SIG-M5 treated with dmso at 0.1 percent for 504 hours (cell line): ENCODE results near the gene CTNNA1.

Source experiments
- DNase-seq: peaks from one replicate; lab custom pipeline; 2025; ENCODE audit not compliant: unreplicated experiment; lab: John Stamatoyannopoulos, UW

The CTNNA1 gene

DNA sequence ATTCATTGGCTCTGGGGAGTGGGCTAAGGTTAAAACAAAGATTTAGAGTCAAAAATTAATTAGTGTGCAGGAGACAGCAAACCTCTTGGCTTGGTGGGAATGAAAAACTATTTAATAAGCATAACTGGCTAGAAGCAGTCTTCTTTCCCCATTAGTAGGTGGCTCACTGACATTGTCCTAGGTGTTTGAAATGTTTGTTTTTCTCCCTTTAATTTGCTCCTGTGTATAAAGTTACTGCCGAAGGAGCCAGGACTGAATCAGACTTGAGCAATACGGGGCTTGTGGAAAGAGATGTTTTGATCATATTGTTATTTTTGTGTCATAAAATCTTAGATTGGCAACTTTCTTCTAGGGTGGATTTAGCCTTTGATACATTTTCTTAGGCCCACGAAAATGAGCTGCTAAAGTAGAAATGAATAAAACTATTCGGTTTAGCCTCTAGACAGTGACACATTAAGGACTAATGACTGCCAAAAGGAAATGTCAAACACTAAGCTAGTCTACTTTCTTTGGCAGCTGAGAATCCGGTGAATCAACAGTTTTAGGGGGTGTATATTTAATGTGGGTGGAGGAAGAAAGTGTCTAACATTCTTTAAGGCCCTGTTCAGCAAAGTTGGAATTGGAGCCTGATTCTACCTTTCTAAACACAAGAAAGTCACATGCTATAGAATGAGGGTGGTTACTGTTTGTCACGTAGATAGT is 91.7 kb downstream of the CTNNA1 start:
- no peak for DNase-seq

DNA sequence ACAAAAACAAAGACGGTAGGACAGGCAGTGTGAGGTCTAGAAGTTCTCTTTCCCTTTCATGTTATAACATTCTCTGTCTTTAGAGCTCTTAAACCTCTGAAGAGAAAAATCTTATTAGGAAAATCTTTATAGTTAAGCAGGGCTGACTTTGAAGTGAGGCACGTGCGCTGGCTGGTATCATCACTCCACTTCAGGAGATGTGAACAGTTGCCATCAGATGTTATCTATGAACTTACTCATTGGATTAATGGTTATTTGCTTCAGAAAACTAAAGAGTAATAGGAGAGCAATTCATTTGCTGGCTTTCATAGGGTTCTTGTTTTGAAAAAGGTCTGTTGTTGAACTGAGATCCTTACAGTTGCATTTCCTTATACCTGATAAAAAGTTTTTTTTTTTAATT is 96.2 kb downstream of the CTNNA1 start:
- DNase-seq: no peak

DNA sequence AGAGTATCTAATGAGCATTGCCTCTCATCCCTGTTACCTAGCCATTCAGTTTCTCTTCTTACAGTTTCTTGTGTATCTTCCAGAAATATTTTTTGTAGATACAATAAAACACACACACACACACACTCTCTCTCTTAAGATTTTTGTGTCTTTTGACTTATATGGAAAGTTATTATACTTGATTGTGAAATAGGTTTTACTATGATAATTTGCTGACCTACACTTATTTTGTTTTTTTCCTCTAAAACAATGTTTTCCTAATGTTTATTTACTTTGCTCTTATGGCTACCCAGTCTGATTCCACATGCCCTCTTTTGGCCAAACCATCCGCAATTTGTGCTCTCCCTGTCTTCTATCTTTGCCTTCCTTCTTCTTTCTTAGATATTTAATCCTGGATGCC is 96.7 kb downstream of the CTNNA1 start:
- DNase-seq: no peak

DNA sequence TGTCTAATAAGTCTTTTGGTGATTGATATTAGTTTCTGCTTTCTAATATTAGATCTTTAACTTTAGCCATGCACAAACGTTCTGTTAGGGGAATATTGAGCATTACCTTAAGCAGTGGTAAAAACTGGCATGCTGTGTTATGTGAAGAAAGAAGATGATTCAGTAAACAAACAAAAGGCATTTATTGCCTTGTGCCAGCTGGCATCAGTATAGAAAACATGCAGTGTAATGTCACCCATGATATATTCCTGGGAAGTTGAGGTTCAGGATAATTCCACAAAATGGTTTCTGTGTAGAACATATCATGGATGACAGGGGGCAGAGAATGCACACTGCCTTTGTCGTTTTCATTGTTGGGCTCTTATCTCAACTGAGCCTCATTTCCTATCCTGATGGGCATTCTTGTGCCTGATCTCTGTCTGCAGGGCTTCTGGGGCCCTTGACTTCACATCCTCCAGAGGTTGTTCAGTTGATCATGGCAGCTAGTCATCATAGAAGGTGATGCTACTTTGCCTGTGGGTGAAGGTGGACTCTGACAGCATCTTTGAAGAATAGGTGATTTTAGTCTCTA is 97.7 kb downstream of the CTNNA1 start:
- DNase-seq: no peak

DNA sequence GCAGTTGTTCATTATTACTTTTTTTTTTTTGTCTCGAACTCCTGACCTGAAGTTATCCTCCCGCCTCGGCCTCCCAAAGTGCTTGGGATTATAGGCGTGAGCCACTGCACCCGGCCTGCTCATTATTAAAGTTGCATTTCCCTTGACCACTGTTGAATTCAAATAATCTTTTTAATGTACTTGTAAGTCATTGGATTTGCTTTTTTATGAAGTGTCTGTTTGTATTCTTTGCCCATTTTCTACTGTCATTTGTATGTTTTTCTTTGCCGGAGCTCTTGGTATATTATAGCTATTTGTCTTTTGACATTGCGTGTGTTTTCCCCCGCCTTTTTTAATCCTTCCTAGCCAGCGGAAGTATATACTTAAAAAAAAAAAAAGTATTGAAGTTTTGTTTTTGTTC is 99.9 kb downstream of the CTNNA1 start:
- DNase-seq: no peak

DNA sequence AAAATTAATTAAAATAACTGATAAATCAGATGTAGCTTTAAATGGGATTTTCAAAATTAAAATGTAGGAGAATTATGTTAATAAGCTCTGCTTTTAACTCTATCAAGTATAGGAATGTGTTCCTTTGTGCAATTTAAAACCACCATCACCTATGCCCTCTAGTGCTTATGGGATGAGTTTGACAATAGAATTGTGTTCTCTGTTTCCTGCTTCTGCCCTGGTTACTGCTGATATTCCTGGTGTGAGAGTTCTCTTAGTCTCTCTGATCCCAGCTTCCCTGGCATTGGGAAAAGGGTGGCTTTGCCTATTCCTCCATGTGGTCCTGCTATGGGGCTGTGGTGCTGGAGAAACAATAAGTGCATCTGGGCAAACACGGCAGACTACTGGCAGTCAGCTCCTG is 113.8 kb downstream of the CTNNA1 start:
- DNase-seq: no peak

DNA sequence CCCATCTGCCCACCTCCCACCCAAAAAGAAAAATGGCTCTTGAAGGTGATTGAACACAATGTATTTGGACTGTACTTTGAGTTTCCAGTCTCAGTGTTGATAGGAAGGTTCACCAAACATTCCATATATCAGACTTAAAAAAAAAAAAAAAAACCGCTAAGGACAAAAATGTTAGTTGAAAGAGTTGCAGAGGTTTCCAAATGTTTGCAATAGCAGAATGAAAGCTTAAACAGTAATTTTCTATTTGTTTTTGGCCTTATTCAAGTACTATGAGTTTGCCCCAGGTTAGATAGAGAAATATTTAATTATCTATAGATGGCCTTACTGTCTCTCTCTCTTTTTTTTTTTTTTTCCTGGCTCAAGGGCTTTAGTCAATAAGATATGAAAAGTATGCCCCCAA is 115.8 kb downstream of the CTNNA1 start:
- no peak for DNase-seq

DNA sequence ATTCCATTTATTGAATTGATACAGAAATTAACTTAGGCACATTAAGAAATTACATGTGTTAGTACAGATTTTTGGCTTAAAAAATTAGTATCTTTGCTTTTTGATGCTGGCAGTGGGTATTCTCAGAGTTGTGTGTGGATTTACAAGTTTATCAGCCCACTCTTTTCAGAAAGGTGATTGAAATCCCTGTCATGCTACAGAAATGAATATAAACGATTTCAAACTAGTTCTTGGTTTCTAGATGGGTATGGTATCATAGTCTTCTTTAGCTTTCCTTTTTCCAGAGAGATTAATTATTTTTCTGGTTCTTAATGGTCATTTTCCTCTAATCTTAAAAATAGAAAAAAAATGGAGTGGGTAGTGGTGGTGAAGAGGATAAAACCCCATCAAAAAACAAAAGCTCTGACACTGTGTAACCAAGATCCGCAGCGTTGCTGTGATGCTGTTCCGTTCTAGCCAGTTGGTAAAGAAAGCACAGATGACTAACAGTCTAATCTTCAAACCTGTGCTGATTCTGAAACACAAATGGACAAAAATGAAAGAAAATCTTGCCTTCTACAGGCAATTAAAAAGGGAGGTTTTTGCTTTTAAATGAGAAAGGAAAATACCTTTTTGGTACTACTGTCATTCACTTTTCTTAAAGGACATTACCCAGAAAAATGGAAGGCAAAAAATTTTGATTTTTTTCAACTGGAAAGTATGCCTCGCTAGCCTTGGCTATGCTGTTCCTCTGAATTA is 116.7 kb downstream of the CTNNA1 start:
- no peak for DNase-seq

DNA sequence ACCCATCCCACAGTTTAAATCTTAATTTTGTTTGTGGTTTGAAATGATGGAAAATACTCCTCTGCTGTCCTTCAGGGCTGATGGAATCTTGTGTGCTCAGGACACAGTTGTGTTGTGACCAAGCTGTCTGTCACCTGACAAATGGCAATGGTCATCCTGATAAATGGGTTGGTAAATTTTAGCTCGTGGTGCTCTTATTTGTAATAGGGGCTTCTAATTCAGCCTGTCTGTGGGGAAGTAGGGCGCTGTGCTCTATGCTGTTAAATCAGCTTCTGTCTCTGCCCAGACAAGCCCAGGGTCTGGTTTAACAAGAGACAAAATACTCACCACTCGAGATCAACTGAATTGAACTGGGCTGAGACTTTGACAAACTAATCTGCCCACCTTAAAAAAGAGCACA is 117.4 kb downstream of the CTNNA1 start:
- DNase-seq: no peak

DNA sequence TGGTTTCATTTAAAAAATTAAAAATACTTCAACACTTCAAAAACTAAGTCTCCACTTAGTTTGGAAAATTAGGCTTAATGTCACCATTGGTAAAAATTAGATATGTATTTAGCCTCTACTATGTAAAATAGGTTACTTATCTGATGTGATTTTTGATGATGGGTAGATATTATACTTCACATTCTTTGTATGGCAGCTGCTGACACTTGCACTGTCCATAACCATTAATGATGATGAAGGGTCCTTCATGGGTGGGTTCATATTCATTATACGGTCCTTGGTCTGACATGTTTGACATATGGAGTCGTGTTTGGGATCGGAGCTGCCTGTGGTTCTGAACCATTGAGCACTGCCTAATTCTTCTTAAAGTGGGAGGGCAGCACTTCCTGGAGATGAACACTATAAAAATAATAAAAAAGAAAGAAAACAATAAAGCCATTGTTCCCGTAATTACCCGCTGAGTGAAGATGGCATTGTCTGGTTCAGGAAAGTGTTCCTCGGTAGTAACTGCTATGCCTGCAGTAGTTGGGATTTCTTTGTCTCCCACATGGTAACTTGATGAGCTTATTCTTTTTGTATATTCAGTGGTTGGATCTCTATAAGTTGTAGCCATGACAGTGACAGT is 119.7 kb downstream of the CTNNA1 start:
- DNase-seq: no peak

DNA sequence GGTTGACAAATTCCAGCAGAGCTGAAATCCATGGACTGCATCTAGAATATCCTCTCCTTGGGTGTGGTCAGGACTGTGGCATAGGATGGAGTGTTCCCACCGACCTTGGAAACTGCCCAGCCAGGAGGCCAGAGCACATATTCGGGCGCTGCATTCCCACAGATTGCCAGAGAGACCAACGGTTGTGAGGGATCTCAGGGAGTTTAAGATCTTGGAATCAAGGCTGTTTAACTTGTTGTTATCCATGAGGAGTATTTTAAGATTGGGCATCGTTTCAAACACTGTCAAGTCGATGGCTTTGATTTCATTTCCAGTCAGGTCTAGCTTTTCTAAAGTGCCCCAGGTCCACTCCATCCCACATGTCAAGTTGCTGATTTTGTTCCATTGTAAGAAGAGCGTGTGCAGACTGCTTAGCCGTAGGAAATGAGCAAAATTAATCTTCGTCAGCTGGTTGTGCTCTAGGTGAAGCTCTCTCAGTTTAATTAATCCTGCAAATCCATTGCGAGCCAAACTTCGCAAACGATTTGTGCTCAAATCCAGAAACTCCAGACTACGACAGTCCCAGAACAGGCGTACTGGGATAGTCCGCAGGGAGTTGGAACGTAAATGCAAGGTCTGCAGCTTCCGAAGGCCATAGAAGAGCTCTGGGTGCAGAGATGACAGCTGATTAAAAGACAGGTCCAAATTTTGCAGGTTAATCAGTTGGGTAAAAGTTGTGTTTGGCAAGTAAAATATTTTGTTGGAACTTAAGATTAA is 120.4 kb downstream of the CTNNA1 start:
- DNase-seq: no peak

DNA sequence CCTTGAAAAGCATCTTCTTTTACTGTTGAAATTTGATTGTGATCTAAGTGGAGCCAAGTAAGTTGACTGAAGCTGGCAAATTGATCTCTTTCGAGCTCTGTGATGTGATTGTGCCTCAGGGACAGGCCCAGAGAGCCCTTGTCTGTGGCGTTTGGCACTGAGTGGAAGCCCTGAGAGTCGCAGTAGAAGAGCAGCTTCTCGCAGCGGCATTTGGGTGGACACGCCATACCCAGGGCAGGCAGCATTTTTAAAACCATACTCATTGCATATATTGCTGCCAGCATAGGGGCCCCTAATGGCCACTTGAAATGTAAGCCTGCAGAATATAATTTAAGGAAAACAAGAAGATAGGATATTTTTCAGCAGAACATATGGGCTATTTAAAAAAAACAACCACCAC is 121.0 kb downstream of the CTNNA1 start:
- DNase-seq: no peak

DNA sequence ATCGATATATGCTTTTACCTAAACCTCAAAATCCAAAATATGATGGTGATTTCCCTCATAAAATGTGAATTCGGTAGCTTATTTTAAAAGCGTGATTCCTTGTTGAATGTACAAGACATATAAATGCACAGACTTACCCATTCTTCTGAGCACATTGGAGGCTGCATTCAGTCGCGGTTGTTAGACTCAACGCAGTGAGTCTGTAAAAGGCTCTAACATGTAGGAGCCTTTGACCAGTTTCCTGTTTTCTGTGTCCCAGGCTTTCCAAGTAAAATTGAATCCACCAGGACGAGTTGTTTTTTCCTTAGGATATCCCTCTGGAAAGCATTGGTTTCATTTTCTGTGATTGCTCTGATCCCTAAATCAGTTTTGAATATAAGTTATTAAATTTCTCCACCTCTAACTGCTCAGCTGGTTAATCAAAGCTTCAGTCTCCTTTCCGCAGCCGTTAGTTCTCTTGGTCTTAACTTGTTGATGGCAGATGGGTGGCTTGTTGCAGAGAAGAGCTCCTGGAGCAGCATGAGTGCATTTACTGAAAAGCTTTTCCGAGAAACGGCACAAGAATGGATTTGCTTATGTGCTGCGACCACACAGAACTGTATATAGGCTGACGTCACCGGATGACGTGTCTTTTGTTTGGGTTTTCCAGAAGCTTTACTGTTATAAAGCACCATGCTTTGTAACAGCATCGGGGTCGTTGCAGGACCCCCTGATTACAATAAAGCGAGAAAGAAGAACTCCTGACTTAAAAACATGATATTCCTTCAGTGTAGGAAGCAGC is 121.7 kb downstream of the CTNNA1 start, which contains the start of gene LRRTM2:
TSS of gene LRRTM2 (minus strand) at position 565 of the 781 bp plus-strand sequence. CDS start at position 141, 424 bp downstream.
- DNase-seq: no peak

DNA sequence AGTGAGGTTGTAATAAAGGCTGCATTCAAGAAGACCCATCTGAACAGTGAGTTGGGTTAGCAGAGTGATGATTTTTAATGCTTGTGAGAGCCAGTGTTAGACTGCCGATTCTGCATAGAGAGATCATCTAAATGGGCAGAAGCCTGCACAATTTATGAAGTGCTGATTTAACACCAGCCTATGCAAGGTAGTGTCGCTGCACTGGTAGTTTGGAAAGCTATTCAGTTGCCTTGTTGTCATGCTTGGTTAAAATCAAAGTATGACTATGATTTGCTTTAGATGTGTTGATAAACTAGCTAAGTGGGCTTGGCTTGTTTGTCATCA is 122.3 kb downstream of the CTNNA1 start:
- DNase-seq: no peak

DNA sequence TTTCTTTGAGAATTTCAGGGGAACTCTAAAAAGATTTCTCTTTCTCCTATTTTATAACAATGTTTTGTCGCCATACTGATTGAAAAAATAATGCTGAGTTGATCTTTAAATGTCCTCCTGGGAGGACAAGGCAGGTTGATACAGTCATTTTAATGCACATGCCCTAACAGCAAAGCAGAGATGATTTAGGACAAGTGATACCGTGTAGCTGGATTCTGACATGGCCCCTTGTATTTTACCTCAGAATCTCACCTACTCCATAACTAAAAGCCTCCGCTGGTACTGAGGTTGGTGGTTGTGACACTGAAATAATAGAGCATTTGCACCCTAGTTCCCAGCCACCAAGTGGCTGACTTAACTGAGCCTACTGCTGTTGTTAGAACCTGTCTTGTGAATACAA is 122.7 kb downstream of the CTNNA1 start:
- no peak for DNase-seq

DNA sequence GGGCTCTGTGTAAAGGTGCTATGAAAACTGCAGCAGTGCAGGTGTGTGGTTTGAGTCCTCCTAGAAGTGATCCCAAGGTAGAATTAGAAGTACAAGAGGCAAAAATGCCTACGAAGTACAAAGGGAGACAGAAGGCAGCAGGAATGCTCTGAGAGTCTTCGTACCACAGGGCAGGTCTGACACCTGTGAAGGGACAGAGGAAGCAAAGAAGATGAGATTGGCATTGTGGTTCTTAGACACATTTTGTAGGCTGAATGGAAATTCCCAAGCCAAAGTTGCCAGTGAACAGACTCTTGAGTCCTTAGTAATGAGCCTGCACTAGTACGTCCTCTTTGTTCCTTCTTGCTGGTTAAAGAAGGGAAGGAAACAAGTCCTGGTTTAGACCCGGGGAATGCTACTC is 123.6 kb downstream of the CTNNA1 start:
- DNase-seq: no peak

DNA sequence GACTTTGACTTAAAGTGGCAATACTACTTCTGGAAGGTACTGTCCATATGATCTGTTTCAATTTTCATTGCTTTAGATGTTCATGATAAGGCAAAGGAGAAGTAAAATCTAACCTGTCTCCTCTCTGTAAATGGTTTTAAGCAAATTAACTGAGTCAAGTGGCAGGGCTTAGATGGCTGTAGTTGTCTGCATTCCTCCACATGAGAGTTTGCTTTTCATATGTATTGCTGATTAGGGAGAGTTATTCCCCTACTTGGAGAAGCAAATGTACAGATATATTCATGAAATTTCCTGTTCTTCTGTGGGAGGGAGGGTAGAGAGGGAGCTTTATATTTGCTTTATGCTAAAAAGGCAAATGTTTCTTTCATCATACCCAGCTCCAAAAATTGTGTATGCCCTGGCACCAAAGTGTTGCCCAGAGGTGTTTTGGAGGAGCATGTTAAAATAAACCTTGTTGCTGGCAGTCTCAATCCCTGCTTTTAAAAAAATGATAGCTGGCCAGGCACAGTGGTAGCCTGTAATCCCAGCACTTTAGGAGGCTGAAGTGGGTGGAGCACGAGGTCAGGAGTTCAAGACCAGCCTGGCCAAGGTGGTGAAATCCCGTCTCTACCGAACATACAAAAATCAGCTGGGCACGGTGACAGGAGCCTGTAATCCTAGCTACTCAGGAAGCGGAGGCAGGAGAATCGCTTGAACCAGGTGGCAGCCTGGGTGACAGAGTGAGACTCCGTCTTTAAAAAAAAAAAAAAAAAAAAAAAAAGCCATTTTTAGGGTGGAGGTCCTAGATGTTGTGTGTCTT is 125.4 kb downstream of the CTNNA1 start:
- no peak for DNase-seq

DNA sequence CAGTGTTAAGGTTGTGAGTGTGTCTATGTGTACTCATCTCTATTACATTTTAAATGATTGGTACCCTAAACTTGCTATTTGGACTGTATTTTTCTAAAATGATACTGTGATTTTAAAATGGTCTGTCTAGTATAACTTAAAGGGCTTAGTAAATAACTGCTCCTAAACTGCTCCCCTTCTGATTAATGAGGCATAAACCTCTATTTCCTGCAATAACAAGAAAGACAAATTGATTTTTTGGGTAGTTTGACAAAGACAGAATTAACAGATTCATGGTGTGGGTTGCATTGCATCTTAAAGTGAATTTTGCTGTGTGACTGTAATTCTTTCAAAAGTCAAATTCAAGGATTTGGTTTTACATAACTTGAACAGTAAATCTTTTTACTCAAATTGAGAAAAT is 130.0 kb downstream of the CTNNA1 start:
- DNase-seq: no peak

DNA sequence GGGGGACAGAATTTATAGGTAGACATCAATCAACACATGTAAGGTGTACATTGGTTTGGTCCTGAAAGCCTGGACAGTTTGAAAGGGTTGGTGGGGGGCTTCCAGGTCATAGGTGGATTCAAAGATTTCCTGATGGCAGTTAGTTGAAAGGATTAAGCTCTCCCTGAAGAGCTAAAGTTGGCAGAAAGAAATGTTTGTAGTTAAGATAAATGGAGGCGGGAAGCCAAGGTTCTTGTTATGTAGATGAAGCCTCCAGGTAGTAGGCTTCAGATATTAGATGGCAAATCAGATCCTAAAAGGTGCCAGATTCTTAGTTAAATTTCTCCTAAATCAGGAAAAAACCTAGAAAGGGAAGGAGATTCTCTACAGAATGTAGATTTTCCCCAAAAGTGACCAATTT is 130.9 kb downstream of the CTNNA1 start:
- DNase-seq: no peak

DNA sequence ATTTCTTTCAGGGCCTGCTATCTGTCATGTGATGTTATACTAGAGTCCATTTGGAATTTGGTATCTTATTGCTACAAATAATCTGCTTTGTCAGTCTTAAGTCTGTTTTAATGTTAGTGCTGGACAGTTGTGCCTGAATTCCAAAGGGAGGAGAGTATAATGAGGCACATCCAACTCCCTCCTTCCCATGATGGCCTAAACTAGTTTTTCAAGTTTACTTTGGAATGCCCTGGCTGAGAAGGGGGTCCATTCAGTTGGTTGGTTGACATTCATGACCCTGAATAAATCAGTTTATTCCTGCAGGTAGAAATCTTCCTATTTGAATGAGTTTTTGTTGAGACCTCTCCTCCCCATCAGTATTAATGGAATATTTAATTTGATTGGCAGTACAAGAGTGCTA is 131.3 kb downstream of the CTNNA1 start:
- DNase-seq: no peak
